ENCODE results near the gene TRAP1.
"Not testable (repeated sequence)": the region's sequence is repeated elsewhere in the genome, so short reads cannot be mapped to it uniquely, and the experiment has no call there.

TRAP1 gene

GRCh38 chr16:3612510-3613466 is 104.5 kb downstream of the TRAP1 start:
- Mint-ChIP-seq H3K9me3 (no peaks in the 10 kb centered on the region), H3K27ac (peak overlapping the region; percentile 77), H3K4me1 (ENCODE audit: low read depth) (peaks cover 47% of the 10 kb centered on the region), H3K27me3 (no peaks in the 10 kb centered on the region), H3K4me3 (peak overlapping the region; percentile 100), H3K36me3 (ENCODE audit: low read depth) (peaks cover 32% of the 10 kb centered on the region)

GRCh38 chr16:3611146-3611975 is 106.0 kb downstream of the TRAP1 start, which contains the start of gene SLX4:
SLX4 (minus strand) TSS chr16:3611606; CDS start chr16:3608964, 2,642 bp downstream.
- Mint-ChIP-seq H3K27me3 (no peaks in the 10 kb centered on the region), H3K36me3 (ENCODE audit: low read depth) (peaks cover 26% of the 10 kb centered on the region), H3K4me1 (ENCODE audit: low read depth) (peaks cover 50% of the 10 kb centered on the region), H3K4me3 (peak within 1 kb of the TSS; percentile 100), H3K27ac (peak within 1 kb of the TSS; percentile 96), H3K9me3 (no peaks in the 10 kb centered on the region)

GRCh38 chr16:3610698-3611145 is 106.6 kb downstream of the TRAP1 start:
- peaks cover 50% of the 10 kb centered on the region for H3K4me1 Mint-ChIP-seq (ENCODE audit: low read depth)
- no peaks in the 10 kb centered on the region for H3K27me3 Mint-ChIP-seq
- peaks cover 31% of the 10 kb centered on the region for H3K36me3 Mint-ChIP-seq (ENCODE audit: low read depth)
- H3K9me3 Mint-ChIP-seq: no peaks in the 10 kb centered on the region
- H3K27ac Mint-ChIP-seq: peak overlapping the region; percentile 38
- peak overlapping the region; percentile 100 for H3K4me3 Mint-ChIP-seq

- peaks cover 45% of the 10 kb centered on the region for H3K4me1 Mint-ChIP-seq (ENCODE audit: low read depth)
- H3K27ac Mint-ChIP-seq: peak overlapping the region; percentile 38
- peak overlapping the region; percentile 100 for H3K4me3 Mint-ChIP-seq
- H3K36me3 Mint-ChIP-seq (ENCODE audit: low read depth): peaks cover 27% of the 10 kb centered on the region
- no peaks in the 10 kb centered on the region for H3K27me3 Mint-ChIP-seq
- no peaks in the 10 kb centered on the region for H3K9me3 Mint-ChIP-seq
Observed at GRCh38 chr16:3609895-3610697, 107.2 kb downstream of the TRAP1 start.

GRCh38 chr16:3608976-3609375 is 108.3 kb downstream of the TRAP1 start:
- peaks cover 26% of the 10 kb centered on the region for H3K36me3 Mint-ChIP-seq (ENCODE audit: low read depth)
- H3K4me3 Mint-ChIP-seq, H3K9me3 Mint-ChIP-seq, H3K27ac Mint-ChIP-seq, H3K27me3 Mint-ChIP-seq: not testable (repeated sequence)
- peaks cover 36% of the 10 kb centered on the region for H3K4me1 Mint-ChIP-seq (ENCODE audit: low read depth)

GRCh38 chr16:3608069-3608468 is 109.3 kb downstream of the TRAP1 start:
- Mint-ChIP-seq H3K4me3 (no peak overlapping the region), H3K9me3 (no peaks in the 10 kb centered on the region), H3K36me3 (ENCODE audit: low read depth) (peaks cover 28% of the 10 kb centered on the region), H3K27ac (no peak overlapping the region), H3K4me1 (ENCODE audit: low read depth) (peaks cover 30% of the 10 kb centered on the region), H3K27me3 (no peaks in the 10 kb centered on the region)
